ENCODE data around the gene EVA1A.
A peak's percentile ranks its signal among the peaks of the same experiment; 100 is the strongest.

EVA1A gene

DNA sequence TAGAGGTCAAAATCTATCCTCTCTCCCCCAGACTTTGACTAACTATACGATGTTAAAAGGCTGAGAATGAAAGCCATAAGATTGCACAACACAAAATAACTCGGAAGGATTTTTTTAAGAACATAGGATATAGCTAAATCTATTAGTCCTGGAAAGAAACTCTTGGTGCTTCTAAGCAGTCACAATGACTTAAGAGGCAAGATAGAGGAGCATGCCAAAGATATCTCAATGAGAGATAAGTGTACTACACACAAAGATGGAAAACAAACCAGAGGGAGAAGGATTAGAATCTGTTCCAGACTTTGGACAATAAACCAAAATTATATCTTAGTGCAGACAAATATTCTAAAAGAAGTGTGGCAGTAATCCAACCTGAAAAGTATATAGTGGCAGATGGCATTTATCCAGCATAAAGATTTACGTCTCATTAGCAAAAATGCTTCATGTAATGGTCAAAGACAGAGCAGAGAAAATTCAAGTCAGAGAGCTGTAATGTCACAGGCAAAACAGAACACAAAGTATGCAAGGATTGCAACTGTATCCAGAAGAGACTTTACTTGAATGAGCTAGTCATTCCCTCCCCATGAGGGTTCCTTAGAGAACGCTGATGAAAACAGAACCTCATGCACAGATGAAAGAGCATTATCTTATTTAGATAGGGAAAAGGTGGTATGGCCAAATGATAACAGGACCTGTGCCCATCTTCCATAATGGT lies 28.8 kb upstream of the EVA1A start:
- no peak for DNase-seq
- ATAC-seq = no peak

DNA sequence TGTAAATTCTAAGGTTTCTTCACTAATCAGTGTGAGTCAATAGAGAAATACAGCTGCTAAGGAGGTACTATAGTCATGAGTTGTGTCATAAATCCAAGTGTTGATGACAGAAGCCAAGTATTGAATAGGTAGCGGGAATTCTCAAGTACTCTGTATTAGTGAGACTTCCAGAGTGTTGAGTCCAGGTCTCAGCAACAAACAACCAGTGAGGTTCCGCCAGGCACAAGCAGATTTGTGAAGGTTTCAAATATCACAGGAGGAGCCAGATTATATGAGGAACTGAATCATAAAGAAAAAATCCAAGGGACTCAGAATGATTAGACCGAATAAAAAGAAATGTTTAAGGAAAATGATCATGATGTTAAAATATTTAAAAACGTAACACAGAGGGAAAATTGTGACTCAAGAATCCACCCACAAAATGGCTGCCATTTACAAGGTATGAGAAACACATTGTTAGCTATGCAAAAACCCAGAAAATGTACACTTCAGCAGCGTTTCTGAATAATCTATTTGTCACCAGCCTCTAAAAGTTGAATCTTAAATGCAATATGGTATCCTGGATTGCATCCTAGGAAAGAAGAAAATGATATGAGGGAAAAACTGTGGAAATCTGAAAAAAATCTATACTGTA lies 27.3 kb upstream of the EVA1A start:
- DNase-seq (no peak), ATAC-seq (no peak)

DNA sequence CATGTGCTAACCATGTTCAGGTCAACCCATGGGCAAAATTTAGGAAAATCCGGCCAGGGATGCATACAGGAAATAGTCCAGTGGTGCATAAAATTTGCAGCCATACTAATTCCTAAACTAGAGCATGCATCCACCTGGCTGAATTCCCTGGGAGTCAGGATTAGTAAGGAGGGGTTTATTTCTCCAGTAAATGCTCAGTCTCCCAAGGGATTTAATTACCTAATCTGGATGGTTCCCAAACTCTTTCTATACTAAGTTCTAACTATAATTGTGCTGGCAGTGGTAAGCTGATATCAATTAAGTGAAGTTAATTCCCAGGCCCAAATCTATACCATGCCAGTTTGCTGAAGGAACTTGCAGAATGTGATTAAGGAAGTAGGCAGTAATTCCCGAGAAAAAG lies 26.2 kb upstream of the EVA1A start:
- ATAC-seq (no peak), DNase-seq (no peak)

DNA sequence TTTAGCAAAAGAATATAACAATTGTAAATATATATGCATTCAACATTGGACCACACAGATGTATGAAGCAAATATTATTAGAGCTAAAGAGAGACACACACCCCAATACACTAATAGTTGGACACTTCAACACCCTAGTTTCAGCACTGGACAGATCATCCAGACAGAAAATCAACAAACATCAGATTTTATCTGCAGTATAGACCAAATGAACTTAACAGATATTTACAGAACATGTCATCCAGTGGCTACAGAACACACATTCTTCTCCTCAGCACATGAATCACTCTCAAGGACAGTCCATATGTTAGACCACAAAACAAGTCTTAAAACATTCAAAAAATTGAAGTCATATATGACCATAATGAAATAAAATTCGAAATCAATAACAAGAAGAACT lies 22.1 kb upstream of the EVA1A start:
- no peak for ATAC-seq
- DNase-seq = no peak

DNA sequence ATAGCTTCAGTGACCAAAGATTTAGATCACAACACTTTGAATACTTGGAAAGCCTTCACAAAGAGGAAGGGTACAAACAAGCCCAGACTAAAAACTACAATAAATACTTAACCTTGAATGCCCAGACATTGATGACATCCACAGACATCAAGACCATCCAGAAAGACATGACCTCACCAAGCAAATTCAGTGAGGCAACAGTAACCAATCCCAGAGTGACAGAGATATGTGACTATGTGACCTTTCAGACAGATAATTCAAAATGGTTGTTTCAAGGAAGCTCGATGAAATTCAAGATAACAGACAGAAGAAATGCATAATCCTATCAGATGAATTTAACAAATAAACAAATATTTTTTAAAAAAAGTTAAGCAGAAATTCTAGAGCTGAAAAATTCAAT lies 19.9 kb upstream of the EVA1A start:
- no peak for DNase-seq

DNA sequence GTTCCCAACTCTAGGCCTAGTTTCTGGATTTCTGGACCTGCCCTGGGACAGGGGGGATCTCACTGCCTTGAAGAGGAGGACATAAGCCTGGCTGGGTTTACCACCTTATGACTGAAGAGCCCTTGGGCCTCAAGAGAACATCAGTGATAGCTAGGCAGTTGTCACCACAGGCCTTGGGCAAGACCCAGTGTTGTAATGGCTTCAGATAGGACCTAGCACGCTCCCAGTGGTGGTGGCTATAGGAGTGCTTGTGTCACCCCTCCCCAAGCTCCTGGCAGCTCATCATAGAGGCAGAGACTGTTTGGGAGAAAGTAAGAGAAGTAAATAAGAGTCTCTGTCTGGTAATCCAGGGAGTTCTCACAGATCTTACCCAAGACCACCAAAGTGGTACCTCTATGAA lies 19.4 kb upstream of the EVA1A start:
- ATAC-seq (no peak), DNase-seq (no peak)

More for the DNA sequence above, 19.9 kb upstream of the EVA1A start:
- ATAC-seq = no peak

DNA sequence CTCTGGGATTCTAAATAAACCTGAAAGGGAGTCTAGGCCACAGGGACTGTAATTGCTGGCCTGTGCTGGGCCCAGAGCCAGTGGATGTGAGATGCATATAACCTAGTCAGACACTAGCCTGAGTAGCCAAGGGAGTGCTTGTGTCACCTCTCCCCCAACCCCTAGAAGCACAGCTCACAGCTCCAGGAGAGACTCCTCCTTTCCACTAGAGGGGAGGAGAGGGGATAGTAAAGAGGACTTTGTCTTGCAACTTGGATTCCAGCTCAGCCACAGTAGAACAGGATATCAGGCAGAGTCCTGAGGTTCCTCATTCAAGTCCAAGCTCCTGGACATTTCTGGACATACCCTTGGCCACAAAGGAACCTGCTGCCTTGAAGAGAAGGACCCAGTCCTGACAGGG lies 18.4 kb upstream of the EVA1A start:
- no peak for DNase-seq
- no peak for ATAC-seq

DNA sequence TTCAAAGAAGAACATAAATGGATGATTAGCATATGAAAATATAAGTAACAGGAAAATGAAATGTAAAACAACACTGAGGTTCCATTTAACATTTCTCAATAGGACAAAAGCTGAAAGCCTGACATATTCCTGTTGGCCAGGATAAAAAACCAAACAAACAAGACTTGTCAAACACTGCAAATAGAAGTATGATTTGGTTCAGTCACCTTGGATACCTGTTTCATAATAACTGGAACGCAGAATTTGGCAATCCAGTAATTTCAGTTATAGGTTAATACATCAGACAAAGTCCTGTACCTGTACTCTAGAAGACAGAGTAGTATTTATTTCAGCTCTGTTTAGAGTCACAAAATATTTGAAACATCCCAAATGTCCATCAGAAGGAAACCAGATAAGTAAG lies 16.5 kb upstream of the EVA1A start:
- ATAC-seq (no peak), DNase-seq (no peak)

DNA sequence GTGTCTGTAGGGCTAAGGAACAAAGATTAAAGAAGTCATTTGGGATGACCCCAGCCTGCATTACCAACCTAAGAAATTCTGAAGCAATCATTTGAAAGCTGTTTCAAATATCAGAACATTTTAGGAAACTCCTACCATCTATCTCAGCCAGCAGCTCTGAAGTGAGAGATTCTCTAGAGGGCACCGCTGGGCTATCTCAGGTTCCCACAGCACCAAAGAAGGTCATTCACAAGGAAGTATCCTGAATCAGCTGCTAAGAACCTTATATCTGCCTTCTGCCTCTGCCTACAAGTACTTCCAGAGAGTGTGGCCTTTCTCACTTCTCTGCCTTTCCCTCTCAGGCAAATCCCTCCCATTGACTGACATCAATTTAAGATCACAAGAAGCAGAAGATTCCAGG lies 13.4 kb upstream of the EVA1A start:
- ATAC-seq = no peak
- no peak for DNase-seq

DNA sequence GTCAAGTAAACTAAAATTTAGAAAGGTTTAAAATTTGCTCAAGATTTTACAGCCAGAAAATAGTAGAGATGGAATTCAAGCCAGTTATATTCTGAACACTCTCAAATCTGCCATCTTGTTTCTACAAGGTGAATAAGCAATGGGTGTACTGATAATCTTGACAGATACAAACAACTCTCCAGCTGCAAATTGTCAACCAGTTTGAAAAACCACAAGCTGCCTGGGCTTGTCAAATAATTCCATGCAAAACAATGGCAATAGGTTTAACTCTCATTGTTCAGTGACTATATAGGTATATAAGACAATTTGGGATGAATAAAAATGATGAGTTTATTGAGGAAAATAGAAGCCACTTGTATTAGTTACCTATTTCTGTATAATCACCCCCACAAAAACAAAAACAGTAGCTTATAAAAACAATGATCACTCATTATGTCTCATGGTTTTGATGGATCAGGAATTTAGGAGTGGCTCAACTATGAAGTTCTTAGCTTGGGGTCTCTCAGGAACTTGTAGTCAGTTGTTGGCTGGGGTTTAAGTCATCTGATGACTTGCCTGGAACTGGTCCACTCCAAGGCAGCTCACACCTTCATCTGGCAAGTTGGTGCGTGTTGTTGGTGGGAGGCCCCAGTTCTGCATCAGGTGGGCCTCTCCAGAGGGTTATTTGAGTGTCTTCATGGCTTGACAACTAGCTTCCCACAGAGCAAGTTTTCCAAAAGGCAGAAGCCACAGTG lies 12.6 kb upstream of the EVA1A start:
- ATAC-seq = no peak
- DNase-seq = no peak

DNA sequence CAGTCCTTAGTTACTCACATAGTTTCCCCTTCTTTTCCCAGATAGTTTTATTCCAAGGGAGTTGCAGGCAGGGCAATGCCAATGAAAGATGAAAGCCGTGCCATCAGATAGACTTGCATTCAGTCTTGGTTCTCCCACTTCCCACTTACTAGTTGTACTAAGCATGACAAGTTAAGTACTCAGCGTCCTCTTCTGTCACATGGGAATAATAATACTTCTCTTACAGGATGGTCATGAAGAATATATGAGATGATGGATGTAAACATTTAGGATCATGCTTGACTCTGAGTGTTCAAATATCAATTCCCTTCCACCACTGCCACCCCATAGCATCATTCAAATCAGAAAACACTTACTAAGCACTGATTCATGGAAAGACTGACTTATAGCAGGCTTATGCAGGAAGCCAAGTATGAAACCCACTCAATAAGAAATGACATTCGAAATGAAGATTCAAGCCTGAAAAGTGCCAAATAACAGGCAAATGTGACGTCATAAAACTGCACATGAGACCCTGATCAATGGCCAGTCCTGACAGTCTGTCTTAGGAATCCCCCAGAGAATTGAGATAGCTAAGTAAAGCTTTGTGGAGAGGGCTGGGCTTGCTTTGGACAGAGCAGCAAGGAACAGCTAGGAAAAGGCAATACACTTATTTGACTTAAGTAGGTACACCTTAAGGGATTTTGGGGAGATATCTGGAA lies 11.1 kb upstream of the EVA1A start:
- ATAC-seq (peak; percentile 66), DNase-seq (no peak)

DNA sequence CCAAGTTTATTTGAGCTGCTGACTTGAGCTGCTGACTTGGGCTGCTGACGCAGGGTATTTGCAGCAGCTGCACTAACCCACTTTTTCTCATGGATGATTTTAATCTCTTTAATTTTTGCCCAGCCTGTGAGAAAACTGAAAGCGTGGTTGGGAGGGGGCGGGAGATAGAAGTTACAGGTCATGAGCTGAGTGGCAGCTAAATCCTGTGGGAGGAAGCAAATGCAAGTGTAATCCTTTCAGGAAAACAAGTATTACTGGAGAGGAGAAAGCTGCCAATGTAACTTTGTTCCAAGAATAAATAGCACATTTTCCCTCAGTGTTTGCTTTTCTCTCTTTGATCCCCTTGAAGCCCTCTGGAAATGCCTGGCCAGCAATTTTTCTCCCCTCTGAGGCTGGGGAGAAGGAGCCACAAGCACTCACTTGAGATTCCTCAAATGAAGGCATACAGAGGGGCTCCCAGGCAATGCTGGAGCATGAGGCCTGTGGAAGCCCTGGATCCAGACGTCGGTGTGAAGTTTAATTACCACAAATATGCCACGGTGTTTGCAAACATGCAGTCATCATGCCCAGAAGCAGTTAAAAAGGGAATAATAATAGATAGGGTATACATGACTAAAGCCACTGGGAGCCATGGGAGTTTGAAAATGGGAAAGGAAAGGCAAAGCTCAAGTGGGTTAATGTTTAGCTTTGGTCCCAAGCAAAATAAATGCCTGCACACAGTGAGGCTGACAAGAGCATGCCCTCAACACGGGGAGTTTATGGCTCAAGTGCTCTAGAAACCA lies 10.4 kb upstream of the EVA1A start:
- DNase-seq (no peak), ATAC-seq (no peak)

DNA sequence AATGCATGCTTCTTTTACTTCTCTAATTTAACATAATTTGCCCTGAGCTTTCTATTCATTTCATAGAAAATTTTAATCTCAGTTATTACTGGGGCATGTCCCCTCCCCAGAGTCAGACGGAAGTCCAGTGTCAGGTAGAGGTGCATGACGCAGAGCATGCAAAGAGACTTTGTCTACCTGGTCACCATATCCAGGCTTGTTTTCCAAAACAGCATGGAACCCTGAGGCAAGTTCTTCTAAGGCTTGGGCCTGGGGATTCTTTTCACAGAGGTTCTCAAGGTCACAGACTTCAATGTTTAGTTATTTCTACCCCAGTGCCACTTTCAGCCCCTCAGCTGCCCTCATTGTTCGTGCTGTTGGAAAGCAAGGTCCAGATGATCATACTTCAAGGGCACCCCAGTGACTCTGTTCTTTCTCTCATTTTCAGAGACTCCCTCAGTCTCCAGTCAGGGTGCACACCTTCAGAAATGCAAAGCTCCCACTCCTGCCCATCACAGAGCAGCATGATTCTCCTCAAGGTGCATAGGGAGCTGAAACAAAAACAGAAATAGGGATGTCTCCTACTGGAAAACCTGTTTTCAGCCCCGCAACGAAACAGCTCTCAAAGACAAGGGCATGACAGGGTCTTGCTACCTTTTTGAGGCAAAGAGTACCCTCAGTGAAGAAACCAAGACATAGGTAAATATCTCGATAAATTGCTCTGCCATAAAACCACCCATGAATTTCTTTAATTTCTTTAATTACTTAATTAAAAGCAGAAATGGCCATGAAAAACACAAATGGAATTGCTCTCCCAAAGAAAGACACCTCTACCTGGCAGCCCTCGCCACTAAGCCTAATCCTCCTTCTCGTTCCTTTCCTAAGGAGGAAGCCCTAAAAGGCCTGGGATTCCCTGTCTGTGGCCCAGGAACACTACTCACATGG lies 9.5 kb upstream of the EVA1A start:
- ATAC-seq = no peak
- no peak for DNase-seq

DNA sequence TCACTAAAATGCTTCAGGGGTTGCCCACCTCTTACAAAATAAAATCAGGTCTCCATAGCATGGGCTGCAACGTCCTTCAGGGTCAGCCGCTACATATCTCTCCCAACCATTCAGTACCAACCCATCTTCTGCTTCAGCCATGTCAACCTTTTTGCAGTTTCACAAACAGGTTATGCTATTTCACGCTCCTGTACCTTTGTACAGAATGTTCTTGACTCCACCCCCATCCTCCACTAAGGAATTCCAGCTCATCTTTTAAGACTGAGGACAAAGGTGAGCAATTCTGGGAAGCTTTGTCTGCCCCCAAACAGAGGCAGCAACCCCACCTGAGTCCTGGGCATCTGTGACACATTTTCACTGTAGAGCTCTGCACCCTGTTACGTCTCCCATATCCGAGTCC lies 8.8 kb upstream of the EVA1A start:
- ATAC-seq (no peak), DNase-seq (no peak)

DNA sequence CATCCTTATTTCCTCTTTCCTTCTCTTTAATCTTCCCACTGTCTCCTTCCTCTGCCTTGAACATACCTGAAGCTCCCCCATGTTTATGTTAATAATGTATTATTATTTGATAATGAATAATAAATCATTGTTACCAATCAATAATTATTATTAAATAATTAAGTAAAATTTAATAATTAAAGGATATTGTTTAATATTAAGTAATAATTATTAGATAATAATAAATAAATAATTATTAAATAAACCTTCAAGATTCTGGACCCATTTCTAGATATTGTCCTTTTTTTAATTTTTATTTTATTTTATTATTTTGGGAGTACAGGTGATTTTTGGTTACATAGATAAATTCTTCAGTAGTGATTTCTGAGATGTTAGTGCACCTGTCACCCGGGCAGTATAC lies 7.4 kb upstream of the EVA1A start:
- DNase-seq (no peak), ATAC-seq (no peak)

DNA sequence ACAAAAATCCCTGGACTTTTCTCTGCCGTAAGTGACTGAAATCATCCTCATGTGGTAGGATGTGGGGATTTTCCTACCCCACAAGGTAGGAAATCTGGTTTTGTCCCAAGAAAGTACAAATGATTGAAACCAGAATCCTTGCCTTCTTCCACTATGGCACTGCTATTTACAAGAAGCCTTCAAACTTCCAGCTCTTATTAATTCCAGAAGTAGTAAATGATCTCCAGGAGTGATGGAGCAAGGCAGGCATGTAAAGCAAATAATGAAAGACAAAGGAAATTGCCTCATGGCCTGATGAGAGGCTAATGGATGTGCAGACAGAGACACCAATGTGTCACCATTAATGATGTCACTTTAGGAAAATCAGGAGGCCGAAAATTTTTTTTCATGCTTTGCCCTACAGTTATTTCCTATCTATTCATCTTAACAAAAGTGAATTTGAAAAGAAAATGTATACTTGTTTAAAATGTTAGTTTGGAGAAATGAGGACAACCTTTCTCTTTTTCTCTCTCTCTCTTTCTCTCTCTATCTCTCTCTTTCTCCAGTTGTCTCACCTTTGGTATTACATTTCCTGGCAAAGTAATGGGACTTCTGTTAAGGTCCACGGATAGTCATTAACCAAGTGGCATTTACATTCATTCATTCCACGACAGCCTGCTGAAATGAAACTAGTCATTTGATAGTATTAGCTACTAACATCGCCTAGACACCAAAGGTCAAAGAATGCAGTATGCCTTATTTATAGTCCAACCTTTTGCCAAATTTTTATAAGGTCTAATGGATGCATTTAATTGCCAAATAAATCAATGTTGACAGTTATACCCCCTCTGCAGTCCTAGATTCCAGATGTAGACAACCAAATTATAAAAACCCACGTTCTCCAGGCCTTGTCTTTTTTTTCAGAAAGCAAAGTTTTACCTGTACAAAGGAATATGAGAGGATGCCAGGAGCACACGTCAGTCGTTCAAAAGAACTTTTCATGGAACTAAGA lies 5.0 kb upstream of the EVA1A start:
- ATAC-seq = no peak
- DNase-seq = no peak

DNA sequence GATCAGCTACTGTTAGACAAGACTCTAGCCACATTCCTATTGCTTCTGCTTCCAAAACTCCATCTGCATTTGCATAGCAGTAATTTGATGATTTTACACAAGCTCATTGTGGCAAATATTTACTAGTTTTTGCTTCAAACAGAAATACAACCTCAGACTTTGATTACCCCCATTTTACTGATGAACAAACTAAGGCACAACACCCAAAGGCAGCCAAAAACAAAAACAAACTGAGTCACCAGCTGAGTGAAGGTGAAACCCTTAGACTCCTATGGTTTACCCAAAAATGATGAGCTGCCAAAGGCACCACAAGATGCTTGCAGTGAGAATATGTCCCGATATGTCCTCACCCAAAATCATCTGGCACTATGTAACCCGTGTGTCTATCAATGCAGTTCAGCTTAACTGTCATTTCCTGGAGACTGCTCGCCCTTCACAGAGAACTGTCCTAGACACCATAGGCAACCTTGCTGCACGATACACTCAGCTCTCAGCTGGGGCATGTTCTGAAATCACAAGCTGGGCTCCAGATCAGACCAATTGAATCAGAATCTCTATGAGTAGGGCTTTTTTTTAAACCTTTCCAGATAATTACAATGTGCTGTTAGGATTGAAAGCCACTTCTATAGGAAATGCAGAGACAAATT lies 4.1 kb upstream of the EVA1A start:
- no peak for DNase-seq
- no peak for ATAC-seq

DNA sequence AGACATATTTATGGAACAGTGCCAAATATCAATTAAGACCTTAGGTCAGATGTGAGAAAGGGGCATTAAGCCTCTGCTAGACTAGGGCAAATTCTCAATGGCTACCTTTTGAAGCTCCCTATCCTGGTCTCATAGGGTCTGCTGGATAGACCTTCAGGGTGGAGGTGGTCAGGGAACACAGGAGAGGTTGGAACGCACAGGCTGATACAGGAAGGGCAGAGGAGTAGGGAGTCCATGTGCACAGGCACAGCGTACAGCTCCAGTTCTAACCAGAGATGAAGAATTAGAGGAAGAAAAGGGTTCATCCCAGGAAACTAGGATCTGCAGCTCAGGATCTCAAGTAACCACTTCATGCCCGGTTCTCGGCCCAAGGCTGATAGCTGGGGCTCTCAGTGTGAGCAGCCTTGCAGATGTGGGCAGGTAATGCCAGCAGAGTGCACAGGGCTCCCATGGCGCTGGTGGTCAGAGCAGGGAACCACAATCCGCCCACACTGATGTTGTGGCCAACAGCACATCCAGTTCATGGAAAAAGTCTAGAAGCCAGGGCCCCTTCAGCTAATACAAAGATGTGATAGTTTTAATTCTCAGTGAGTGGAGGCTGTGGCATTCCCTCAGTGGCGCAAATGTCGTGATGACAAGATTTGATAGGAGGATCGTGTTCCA lies 3.4 kb upstream of the EVA1A start:
- DNase-seq (no peak), ATAC-seq (peak; percentile 24)

DNA sequence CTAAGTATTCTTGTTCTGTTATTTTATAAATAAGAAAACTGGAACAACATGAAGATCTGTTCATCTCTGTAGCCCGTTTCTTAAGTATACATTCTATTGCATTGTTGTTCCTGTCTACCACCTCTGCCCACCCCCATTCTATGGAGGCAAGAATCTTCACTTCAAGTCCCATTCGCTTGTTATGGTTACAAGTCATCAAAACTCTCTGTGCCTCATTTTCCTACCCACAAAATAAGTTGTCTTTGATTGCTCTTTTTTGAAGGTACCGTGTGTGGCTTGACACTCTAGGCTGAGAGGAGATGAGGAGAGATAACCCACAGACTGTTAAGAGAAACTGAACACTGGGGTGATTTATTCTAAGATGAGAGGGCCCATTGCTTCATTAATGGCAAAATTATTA lies 2.9 kb upstream of the EVA1A start:
- peak; percentile 34 for ATAC-seq
- DNase-seq = no peak

Measured in stimulated activated naive CD8-positive, alpha-beta T cell treated with anti-CD3 and anti-CD28 coated beads, Interleukin-15, Interleukin-2, amounts not matched to agents 100 U/mL and 50 U/mL, for 24 hours (primary cell).